VCaP (cell line): Measurements from ENCODE around the gene ATXN1.
"Not testable (repeated sequence)": the region's sequence is repeated elsewhere in the genome, so short reads cannot be mapped to it uniquely, and the experiment has no call there.

ENCODE experiments used
- H3K27ac ChIP-seq: fragments of 450-650 bp; 2 replicates; pipeline ENCODE4 v1.5.1; 2017
- TF ChIP-seq, protein P1 (sequence below): fragments of 450-650 bp; conservative IDR thresholded peaks from 2 replicates; pipeline ENCODE4 v1.5.1; 2017; ENCODE audit warnings: mild to moderate bottlenecking, moderate library complexity

ATXN1 gene

GRCh38 chr6:16713597-16713996, 47.7 kb downstream of the ATXN1 start:
- TF ChIP-seq, protein P1, sequence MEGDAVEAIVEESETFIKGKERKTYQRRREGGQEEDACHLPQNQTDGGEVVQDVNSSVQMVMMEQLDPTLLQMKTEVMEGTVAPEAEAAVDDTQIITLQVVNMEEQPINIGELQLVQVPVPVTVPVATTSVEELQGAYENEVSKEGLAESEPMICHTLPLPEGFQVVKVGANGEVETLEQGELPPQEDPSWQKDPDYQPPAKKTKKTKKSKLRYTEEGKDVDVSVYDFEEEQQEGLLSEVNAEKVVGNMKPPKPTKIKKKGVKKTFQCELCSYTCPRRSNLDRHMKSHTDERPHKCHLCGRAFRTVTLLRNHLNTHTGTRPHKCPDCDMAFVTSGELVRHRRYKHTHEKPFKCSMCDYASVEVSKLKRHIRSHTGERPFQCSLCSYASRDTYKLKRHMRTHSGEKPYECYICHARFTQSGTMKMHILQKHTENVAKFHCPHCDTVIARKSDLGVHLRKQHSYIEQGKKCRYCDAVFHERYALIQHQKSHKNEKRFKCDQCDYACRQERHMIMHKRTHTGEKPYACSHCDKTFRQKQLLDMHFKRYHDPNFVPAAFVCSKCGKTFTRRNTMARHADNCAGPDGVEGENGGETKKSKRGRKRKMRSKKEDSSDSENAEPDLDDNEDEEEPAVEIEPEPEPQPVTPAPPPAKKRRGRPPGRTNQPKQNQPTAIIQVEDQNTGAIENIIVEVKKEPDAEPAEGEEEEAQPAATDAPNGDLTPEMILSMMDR: no peak
- H3K27ac ChIP-seq: no peak overlapping the region

- TF ChIP-seq, protein P1: no peak
- H3K27ac ChIP-seq: no peak overlapping the region
Measured at GRCh38 chr6:16712931-16713484, 48.3 kb downstream of the ATXN1 start.

DNA sequence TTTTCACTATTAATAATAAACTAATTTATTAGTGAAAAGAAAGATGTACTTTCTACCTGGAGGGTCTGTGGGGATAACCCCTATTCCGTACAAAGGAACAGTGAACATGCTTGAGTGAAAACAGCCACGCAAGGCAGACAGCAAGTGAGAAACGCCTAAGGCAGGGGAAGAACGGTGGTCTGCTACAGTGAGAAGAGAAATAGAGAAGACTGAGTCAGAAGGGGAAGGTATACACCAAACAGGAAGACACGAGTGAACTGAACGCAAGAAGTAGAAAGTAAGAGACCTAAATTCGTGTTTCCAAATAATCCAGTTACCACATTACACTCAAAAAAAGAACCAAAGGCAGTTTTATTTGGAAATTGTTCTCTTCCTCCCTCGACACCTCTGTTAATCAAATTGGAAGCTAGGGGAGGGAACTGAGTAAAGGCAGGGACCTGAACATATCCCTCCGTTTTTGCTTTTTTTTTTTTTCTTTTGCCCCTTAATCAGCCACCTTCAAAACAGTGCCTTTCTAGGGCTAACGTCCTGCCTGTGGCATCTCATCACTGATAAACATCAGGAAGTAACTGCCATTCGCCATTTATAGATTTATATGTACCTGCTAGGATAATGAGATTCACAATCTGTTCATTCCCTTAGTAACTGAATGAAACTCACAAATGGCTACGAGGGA, 48.9 kb downstream of the ATXN1 start:
- H3K27ac ChIP-seq: no peak overlapping the region
- TF ChIP-seq, protein P1: no peak

GRCh38 chr6:16711546-16712254, 49.6 kb downstream of the ATXN1 start:
- H3K27ac ChIP-seq: no peak overlapping the region

DNA sequence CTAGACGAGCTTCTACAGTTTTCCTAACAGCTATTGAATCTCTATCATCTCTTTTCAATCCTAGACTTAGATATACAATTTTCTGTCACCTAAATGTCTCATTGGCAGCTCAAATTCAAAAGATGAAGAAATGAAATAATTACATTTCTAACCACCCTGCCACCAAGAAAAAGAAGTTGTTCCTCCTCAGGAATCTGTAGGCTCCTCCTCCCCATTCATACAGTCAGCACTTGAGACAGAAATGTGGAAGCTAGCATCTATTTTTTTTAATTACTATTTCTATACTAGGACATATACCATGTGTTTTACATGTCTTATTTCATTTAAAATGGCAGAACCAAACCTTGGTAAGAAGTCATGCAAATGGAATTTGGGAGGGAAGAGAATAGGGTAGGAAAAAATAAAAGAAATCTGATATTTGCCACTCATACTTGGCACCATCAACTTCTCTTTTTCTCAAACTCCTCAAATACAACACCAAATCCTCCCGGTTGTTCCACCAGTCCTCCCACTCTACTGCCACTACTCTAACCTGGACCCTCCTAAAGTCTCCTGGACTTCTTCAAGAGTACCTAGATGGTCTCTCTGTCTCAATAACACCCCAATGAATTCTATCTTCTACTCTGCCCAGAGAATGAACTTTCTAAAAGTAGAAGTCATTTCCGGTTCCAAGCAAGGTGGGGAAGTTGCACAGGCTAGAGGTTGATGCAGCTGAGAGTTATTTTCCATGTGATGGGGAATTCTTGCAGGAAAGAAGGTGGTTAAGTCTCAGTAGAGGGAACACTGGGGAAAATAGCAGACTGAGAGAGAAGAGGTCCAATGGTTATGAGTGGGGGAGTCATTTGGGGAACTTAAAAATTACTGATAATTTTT, 54.1 kb downstream of the ATXN1 start:
- H3K27ac ChIP-seq: no peak overlapping the region

More at GRCh38 chr6:16711546-16712254, 49.6 kb downstream of the ATXN1 start:
- TF ChIP-seq, protein P1: no peak

GRCh38 chr6:16706491-16706890, 54.8 kb downstream of the ATXN1 start:
- not testable (repeated sequence) for H3K27ac ChIP-seq

More for the DNA sequence above, 54.1 kb downstream of the ATXN1 start:
- TF ChIP-seq, protein P1: no peak

DNA sequence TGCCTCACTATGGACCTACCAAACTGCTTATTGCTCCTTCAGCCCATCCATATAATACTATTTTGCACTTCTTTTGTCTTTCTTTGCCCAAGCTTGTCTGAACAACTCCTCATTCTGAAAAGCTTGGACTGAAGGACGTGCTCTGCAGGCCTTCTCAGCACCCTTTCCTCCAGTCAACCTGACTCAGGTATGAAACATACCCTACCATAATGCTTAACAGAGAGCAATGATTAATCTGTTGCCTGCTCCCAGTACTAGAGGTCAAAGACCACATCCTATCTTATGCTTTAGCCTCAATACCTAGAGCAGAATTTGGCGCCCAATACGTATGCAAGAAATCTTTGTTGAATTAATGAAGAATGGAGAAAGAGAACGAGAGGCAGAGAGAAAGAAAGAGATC, 55.2 kb downstream of the ATXN1 start:
- TF ChIP-seq, protein P1: no peak
- no peak overlapping the region for H3K27ac ChIP-seq
